Activated CD8-positive, alpha-beta T cell treated with anti-CD3 and anti-CD28 coated beads for 36 hours (primary cell): Measurements from ENCODE around the gene VDAC1. TPM values are rescaled to one million over a fixed set of nuclear protein-coding genes. Genes with fewer than 3 reads are reported as not detected.

Source experiments
- ATAC-seq: fragments of 200-7000 bp; cut with Tn5 transposase; one replicate; pipeline ENCODE4 v1.10.0; 2021; ENCODE audit warnings: mild to moderate bottlenecking, moderate library complexity
- CTCF ChIA-PET: fragments of 350-600 bp; sonication (Branson Sonifier 250); formaldehyde crosslinking; loops from one replicate; lab custom pipeline; 2021; ENCODE audit warnings: antibody characterized with exemption; lab: Charles Lee
- POLR2A ChIA-PET: fragments of 350-600 bp; sonication (Branson Sonifier 250); formaldehyde crosslinking; loops from one replicate; lab custom pipeline; 2021; ENCODE audit warnings: antibody characterized with exemption; lab: Charles Lee
- DNase-seq: peaks from one replicate; pipeline ENCODE4 v3.0.0-alpha.2; 2020
- H3K27ac Mint-ChIP-seq: one replicate; pipeline ENCODE4 v1.8.0; 2021; ENCODE audit warnings: mild to moderate bottlenecking, mixed read lengths
- H3K27me3 Mint-ChIP-seq: one replicate; pipeline ENCODE4 v1.8.0; 2021; ENCODE audit warnings: mixed read lengths
- H3K36me3 Mint-ChIP-seq: one replicate; pipeline ENCODE4 v1.8.0; 2021; ENCODE audit warnings: low read depth, mixed read lengths
- H3K4me1 Mint-ChIP-seq: one replicate; pipeline ENCODE4 v1.8.0; 2021; ENCODE audit warnings: low read depth, mixed read lengths
- H3K4me3 Mint-ChIP-seq: one replicate; pipeline ENCODE4 v1.8.0; 2021; ENCODE audit warnings: mild to moderate bottlenecking, moderate library complexity, mixed read lengths
- H3K9me3 Mint-ChIP-seq: one replicate; pipeline ENCODE4 v1.8.0; 2021; ENCODE audit warnings: mixed read lengths
- CTCF ChIP-seq: fragments of 200-600 bp; IDR thresholded peaks from one replicate; pipeline ENCODE4 v1.8.0; 2022; ENCODE audit warnings: antibody characterized with exemption, mild to moderate bottlenecking
- intact Hi-C: fragments of 100-400 bp; cut with micrococcal nuclease; formaldehyde crosslinking; loops from one replicate; pipeline ENCODE4 v1.10.0; 2022
- total RNA-seq, 2 experiments: library from RNA; stranded (reverse); gene quantifications; one replicate each; pipeline ENCODE4 v1.2.3, GENCODE V29; 2021

The VDAC1 gene
- total RNA-seq, 2 experiments from 2014 or later = 481 to 484 TPM

- Mint-ChIP-seq H3K27ac (no peak overlapping the region), H3K4me1 (peaks cover 34% of the 10 kb centered on the region), H3K9me3 (no peaks in the 10 kb centered on the region), H3K4me3 (no peak overlapping the region), H3K27me3 (no peaks in the 10 kb centered on the region), H3K36me3 (no peaks in the 10 kb centered on the region)
- intact Hi-C loops = no loop called here
- no peak for TF ChIP-seq CTCF
- DNase-seq (no peak), ATAC-seq (no peak)
- CTCF ChIA-PET = no interaction called here
- POLR2A ChIA-PET = no interaction called here
These were observed 82.8 kb downstream of the VDAC1 start for GRCh38 chr5:133921979-133922378.

Other genes with a start within 250 kb of the VDAC1 start
- gene C5orf15, start 36.4 kb downstream of the VDAC1 start, total RNA-seq = 10 to 100 TPM; 27.4 to 30.8 TPM
- 10 to 100 TPM; 47.4 to 50.3 TPM for gene TCF7, start 109.7 kb upstream of the VDAC1 start, total RNA-seq
- 100 to 1,000 TPM; 235 to 242 TPM for gene SKP1, start 172.0 kb upstream of the VDAC1 start, total RNA-seq
- 100 to 1,000 TPM; 147 to 153 TPM for gene PPP2CA, start 221.1 kb upstream of the VDAC1 start, total RNA-seq